Keratinocyte (primary cell): Measurements from ENCODE around the gene DDR2. TPM values are rescaled to one million over a fixed set of nuclear protein-coding genes. Genes with fewer than 3 reads are reported as not detected.

Experiments
- DNase-seq: peaks from one replicate; pipeline ENCODE4 v3.0.0-alpha.2; 2011; ENCODE audit warnings: low read depth, missing footprints, low spot score
- FAIRE-seq: peaks from 2 replicates; lab custom pipeline; 2011; peaks lifted over from hg19 to GRCh38; lab: Jason Lieb, UNC
- H2AFZ ChIP-seq: 2 replicates; pipeline ENCODE4 v1.6.0; 2012; ENCODE audit warnings: low read length, control low read depth, inconsistent platforms; ENCODE audit not compliant: control insufficient read depth
- H3K27ac ChIP-seq: 2 replicates; pipeline ENCODE4 v1.5.1; 2011; ENCODE audit warnings: low read length; ENCODE audit not compliant: control insufficient read depth, insufficient read depth
- H3K27me3 ChIP-seq: 3 replicates; pipeline ENCODE4 v1.6.0; 2011; ENCODE audit warnings: low read length; ENCODE audit not compliant: control insufficient read depth, insufficient read depth; ENCODE audit errors: extremely low read depth
- H3K36me3 ChIP-seq, 2 experiments: 2 replicates in 1 of 2; 3 replicates in 1 of 2; pipeline ENCODE4 v1.5.1; 2011; ENCODE audit warnings: low read length in 2 of 2, mild to moderate bottlenecking in 1 of 2; ENCODE audit not compliant: control insufficient read depth in 2 of 2, insufficient read depth in 2 of 2; ENCODE audit errors: extremely low read depth in 1 of 2
- H3K4me1 ChIP-seq: 3 replicates; pipeline ENCODE4 v1.5.1; 2011; ENCODE audit warnings: low read length; ENCODE audit not compliant: control insufficient read depth, insufficient read depth; ENCODE audit errors: extremely low read depth
- H3K4me2 ChIP-seq: 3 replicates; pipeline ENCODE4 v1.6.0; 2011; ENCODE audit warnings: low read depth, low read length; ENCODE audit not compliant: control insufficient read depth, insufficient read depth; ENCODE audit errors: extremely low read depth
- H3K4me3 ChIP-seq, 3 experiments: fragments of 200-600 bp in 1 of 3; sonication (generic) in 1 of 3; 2 replicates in 2 of 3; 3 replicates in 1 of 3; pipeline ENCODE4 v1.5.1; 2011 to 2016; ENCODE audit warnings: low read length in 3 of 3, mild to moderate bottlenecking in 3 of 3, control low read depth in 2 of 3, inconsistent platforms in 1 of 3, low read depth in 1 of 3, mixed read lengths in 1 of 3, mixed run types in 1 of 3, moderate library complexity in 1 of 3; ENCODE audit not compliant: control insufficient read depth in 2 of 3, insufficient read depth in 2 of 3; ENCODE audit errors: extremely low read depth in 1 of 3
- H3K79me2 ChIP-seq: 2 replicates; pipeline ENCODE4 v1.6.0; 2012; ENCODE audit warnings: low read length; ENCODE audit not compliant: control insufficient read depth, insufficient read depth
- H3K9ac ChIP-seq: 3 replicates; pipeline ENCODE4 v1.6.0; 2011; ENCODE audit warnings: low read length; ENCODE audit not compliant: control insufficient read depth, insufficient read depth; ENCODE audit errors: extremely low read depth
- H3K9me1 ChIP-seq: 3 replicates; pipeline ENCODE4 v1.6.0; 2011; ENCODE audit warnings: low read length; ENCODE audit not compliant: control insufficient read depth, insufficient read depth; ENCODE audit errors: extremely low read depth
- H3K9me3 ChIP-seq: 2 replicates; pipeline ENCODE4 v1.5.1; 2012; ENCODE audit warnings: low read depth, low read length; ENCODE audit not compliant: control insufficient read depth
- H4K20me1 ChIP-seq: 3 replicates; pipeline ENCODE4 v1.6.0; 2011; ENCODE audit warnings: low read length; ENCODE audit not compliant: control insufficient read depth, insufficient read depth; ENCODE audit errors: extremely low read depth
- CTCF ChIP-seq, 3 experiments: IDR thresholded peaks in 1 of 3; conservative IDR thresholded peaks in 1 of 3; optimal IDR thresholded peaks in 1 of 3; 2 replicates in 2 of 3; 3 replicates in 1 of 3; pipeline versions ENCODE3 to v1.5.1; 2011; ENCODE audit warnings: low read length in 3 of 3, mild to moderate bottlenecking in 3 of 3, moderate library complexity in 2 of 3, control low read depth in 1 of 3, inconsistent platforms in 1 of 3; ENCODE audit not compliant: insufficient read depth in 2 of 3; ENCODE audit errors: extremely low read depth in 1 of 3
- EZH2 ChIP-seq: IDR thresholded peaks from one replicate; pipeline ENCODE4 v1.6.1; 2012; ENCODE audit warnings: inconsistent platforms, mild to moderate bottlenecking, low read length, moderate library complexity
- dilution Hi-C: fragments of 300-500 bp; cut with MboI; formaldehyde crosslinking; loops from one replicate; pipeline ENCODE4 v1.7.0; 2020; ENCODE audit warnings: low sequenced_read_pairs; ENCODE audit not compliant: extremely low pct_ligation_motif_present
- polyA plus RNA-seq, 5 experiments: library from polyadenylated mRNA; depleted of rRNA in 3 of 5; stranded (reverse) in 3 of 5; stranded (forward) in 1 of 5; unstranded in 1 of 5; fragments of >200 nt; gene quantifications; 1 replicate in 1 of 5; 2 replicates in 3 of 5; 3 replicates in 1 of 5; pipeline versions ENCODE4 v1.2.1 to v1.2.3, GENCODE V29; 2011 to 2012; ENCODE audit warnings: missing spikeins in 2 of 5, low read depth in 1 of 5, low replicate concordance in 1 of 5

DDR2 gene
- polyA plus RNA-seq, 1 donor (not counting 4 experiments of a cell fraction or from before 2014, with no cell fraction given) = 0.39 TPM

GRCh38 chr1:162700131-162700530, 67.9 kb downstream of the DDR2 start:
- H3K27me3 ChIP-seq = no peaks in the 10 kb centered on the region
- H4K20me1 ChIP-seq = no peaks in the 10 kb centered on the region
- no peak for TF ChIP-seq CTCF (optimal IDR thresholded peaks at IDR 0.05 in 1 of 3, IDR thresholded peaks at IDR 0.05 in 1 of 3, conservative IDR thresholded peaks at IDR 0.05 in 1 of 3; ENCODE audit: extremely low read depth in 1 of 3, insufficient read depth in 2 of 3, low read length in 3 of 3)
- no peak for TF ChIP-seq EZH2
- no peak overlapping the region for H3K4me2 ChIP-seq
- H3K9me1 ChIP-seq = no peaks in the 10 kb centered on the region
- dilution Hi-C loops = no loop called here
- H3K79me2 ChIP-seq = no peaks in the 10 kb centered on the region
- no peaks in the 10 kb centered on the region for H3K9me3 ChIP-seq
- no peaks in the 10 kb centered on the region for H3K36me3 ChIP-seq
- H3K4me3 ChIP-seq = no peak overlapping the region
- H3K4me1 ChIP-seq = peaks cover 20% of the 10 kb centered on the region
- DNase-seq (no peak), FAIRE-seq (no peak)
- H2AFZ ChIP-seq = no peak overlapping the region
- H3K9ac ChIP-seq = no peak overlapping the region
- no peak overlapping the region for H3K27ac ChIP-seq

GRCh38 chr1:162701286-162701685, 69.0 kb downstream of the DDR2 start:
- TF ChIP-seq CTCF (optimal IDR thresholded peaks at IDR 0.05 in 1 of 3, IDR thresholded peaks at IDR 0.05 in 1 of 3, conservative IDR thresholded peaks at IDR 0.05 in 1 of 3; ENCODE audit: extremely low read depth in 1 of 3, insufficient read depth in 2 of 3, low read length in 3 of 3) (no peak), EZH2 (no peak)
- dilution Hi-C loops = no loop called here
- Histone ChIP-seq H3K79me2 (no peaks in the 10 kb centered on the region), H3K27ac (no peak overlapping the region), H2AFZ (no peak overlapping the region), H3K4me3 (no peak overlapping the region), H3K9ac (no peak overlapping the region), H3K4me2 (no peak overlapping the region), H4K20me1 (no peaks in the 10 kb centered on the region), H3K4me1 (peaks cover 13% of the 10 kb centered on the region), H3K36me3 (no peaks in the 10 kb centered on the region), H3K27me3 (no peaks in the 10 kb centered on the region), H3K9me3 (no peaks in the 10 kb centered on the region), H3K9me1 (no peaks in the 10 kb centered on the region)
- FAIRE-seq (no peak), DNase-seq (no peak)
